ENCODE measurements around the gene MED27.
A peak's percentile ranks its signal among the peaks of the same experiment; 100 is the strongest.

Gene MED27

GRCh38 chr9:131813116-131813515, 266.6 kb downstream of the MED27 start:
- TF ChIP-seq CTCF (IDR thresholded peaks at IDR 0.05; ENCODE audit: low read depth, low read length), result no peak
- DNase-seq (ENCODE audit: low read depth in 2 of 2), result peak in 1 of 2 donors; percentile 41
- no peak overlapping the region for H3K4me3 ChIP-seq (replicated peaks in 1 of 2; ENCODE audit: low read depth in 2 of 2, low read length in 2 of 2)

- no peak for DNase-seq (ENCODE audit: low read depth in 2 of 2)
- TF ChIP-seq CTCF (IDR thresholded peaks at IDR 0.05; ENCODE audit: low read depth, low read length), result no peak
- no peak overlapping the region for H3K4me3 ChIP-seq (replicated peaks in 1 of 2; ENCODE audit: low read depth in 2 of 2, low read length in 2 of 2)
These were observed 267.4 kb downstream of the MED27 start for GRCh38 chr9:131812116-131812790.

GRCh38 chr9:131811405-131811804, 268.3 kb downstream of the MED27 start:
- TF ChIP-seq CTCF (IDR thresholded peaks at IDR 0.05; ENCODE audit: low read depth, low read length), result no peak
- no peak for DNase-seq (ENCODE audit: low read depth in 2 of 2)
- no peak overlapping the region for H3K4me3 ChIP-seq (replicated peaks in 1 of 2; ENCODE audit: low read depth in 2 of 2, low read length in 2 of 2)

GRCh38 chr9:131810351-131811170, 269.1 kb downstream of the MED27 start:
- TF ChIP-seq CTCF (IDR thresholded peaks at IDR 0.05; ENCODE audit: low read depth, low read length), result no peak
- no peak overlapping the region for H3K4me3 ChIP-seq (replicated peaks in 1 of 2; ENCODE audit: low read depth in 2 of 2, low read length in 2 of 2)
- no peak for DNase-seq (ENCODE audit: low read depth in 2 of 2)
